ENCODE data around the gene SLC22A15. TPM values are rescaled to one million over a fixed set of nuclear protein-coding genes. Genes with fewer than 3 reads are reported as not detected.
"Not testable (repeated sequence)": the region's sequence is repeated elsewhere in the genome, so short reads cannot be mapped to it uniquely, and the experiment has no call there.

The SLC22A15 gene
- total RNA-seq, 4 donors from 2014 or later, result 7.2 to 19.9 (median 8.8) TPM

DNA sequence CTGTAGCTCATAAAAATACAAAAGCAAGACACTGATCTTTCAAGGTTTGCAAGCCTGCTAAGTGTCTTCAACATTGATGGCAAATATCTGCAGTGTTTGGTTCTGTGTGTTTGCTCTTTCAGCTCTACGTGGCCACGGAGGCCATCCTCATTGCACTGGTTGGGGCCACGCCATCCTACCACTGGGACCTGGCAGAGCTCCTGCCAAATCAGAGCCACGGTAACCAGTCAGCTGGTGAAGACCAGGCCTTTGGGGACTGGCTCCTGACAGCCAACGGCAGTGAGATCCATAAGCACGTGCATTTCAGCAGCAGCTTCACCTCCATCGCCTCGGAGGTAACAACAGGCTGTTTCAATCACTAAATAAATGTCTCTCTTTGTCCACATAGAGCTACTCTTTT, 15.6 kb downstream of the SLC22A15 start:
- no peak for TF ChIP-seq POLR2A (IDR thresholded peaks at IDR 0.05)
- TF ChIP-seq EP300 (IDR thresholded peaks at IDR 0.05), result no peak
- TF ChIP-seq, protein P1, sequence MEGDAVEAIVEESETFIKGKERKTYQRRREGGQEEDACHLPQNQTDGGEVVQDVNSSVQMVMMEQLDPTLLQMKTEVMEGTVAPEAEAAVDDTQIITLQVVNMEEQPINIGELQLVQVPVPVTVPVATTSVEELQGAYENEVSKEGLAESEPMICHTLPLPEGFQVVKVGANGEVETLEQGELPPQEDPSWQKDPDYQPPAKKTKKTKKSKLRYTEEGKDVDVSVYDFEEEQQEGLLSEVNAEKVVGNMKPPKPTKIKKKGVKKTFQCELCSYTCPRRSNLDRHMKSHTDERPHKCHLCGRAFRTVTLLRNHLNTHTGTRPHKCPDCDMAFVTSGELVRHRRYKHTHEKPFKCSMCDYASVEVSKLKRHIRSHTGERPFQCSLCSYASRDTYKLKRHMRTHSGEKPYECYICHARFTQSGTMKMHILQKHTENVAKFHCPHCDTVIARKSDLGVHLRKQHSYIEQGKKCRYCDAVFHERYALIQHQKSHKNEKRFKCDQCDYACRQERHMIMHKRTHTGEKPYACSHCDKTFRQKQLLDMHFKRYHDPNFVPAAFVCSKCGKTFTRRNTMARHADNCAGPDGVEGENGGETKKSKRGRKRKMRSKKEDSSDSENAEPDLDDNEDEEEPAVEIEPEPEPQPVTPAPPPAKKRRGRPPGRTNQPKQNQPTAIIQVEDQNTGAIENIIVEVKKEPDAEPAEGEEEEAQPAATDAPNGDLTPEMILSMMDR (IDR thresholded peaks at IDR 0.05), result no peak
- no peak for TF ChIP-seq POLR2AphosphoS5 (IDR thresholded peaks at IDR 0.05)
- H3K27me3 ChIP-seq, result no peaks in the 10 kb centered on the region
- WGBS, result 86% methylated on average over 8 of the region's 8 CpGs
- DNase-seq (ENCODE audit: low spot score in 2 of 2), result no peak
- no peak overlapping the region for H3K4me3 ChIP-seq
- no peaks in the 10 kb centered on the region for H3K9me3 ChIP-seq
- no peaks in the 10 kb centered on the region for H3K4me1 ChIP-seq
- no peak overlapping the region for H3K27ac ChIP-seq
- peaks cover 22% of the 10 kb centered on the region for H3K36me3 ChIP-seq

DNA sequence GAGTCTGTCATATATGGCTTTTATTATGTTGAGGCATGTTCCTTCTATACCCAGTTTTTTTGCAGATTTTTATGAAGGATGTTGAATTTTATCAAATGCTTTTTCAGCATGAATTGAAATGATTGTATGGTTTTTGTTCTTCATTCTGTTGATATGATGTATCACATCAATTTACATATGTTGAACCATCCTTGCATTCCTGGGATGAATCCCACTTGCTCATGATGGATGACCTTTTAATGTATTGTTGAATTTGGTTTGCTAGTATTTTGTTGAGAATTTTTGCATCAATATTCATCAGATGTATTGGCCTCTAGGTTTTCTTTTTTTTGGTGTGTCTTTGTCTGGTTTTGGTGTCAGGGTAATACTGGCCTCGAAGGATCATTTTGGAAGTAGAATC, 21.6 kb downstream of the SLC22A15 start:
- Histone ChIP-seq H3K36me3 (peaks cover 25% of the 10 kb centered on the region), H3K9me3 (peaks cover 11% of the 10 kb centered on the region)
- H3K4me1 ChIP-seq; H3K27ac ChIP-seq; H3K4me3 ChIP-seq; DNase-seq (ENCODE audit: low spot score in 2 of 2); H3K27me3 ChIP-seq: not testable (repeated sequence)
- 96% methylated on average over 1 of the region's 1 CpG for WGBS

DNA sequence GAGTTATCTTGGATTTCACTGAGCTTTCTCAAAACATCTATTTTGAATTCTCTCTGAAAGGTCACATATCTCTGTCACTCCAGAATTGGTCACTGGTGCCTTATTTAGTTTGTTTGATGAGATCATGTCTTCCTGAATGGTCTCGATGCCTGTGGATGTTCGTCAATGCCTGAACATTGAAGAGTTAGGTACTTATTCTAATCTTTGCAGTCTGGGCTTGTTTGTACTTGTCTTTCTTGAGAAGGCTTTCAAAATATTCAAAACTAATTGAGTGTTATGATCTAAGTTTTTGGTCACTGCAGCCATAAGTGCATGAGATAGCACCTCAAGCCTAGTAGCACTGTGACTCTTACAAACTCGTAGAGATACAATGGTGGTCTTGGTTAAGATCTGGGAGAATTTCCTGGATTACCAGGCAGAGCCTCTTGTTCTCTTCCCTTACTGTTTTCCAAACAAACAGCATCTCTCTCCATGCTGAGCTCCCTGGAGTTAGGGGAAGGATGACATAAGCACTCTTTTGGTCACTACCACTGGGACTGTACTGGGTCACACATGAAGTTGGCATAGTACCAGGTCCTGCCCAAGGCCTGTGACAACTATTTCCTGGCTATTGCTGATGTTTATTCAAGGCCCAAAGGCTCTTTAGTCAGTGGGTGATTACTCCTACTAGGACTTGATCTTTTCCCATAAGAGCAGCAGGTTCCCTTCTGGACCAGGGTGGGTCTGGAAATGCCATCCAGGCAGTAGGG, 25.6 kb downstream of the SLC22A15 start:
- Histone ChIP-seq H3K4me1 (peaks cover 8% of the 10 kb centered on the region), H3K4me3 (no peak overlapping the region), H3K27ac (no peak overlapping the region), H3K9me3 (peaks cover 11% of the 10 kb centered on the region), H3K36me3 (peaks cover 14% of the 10 kb centered on the region), H3K27me3 (no peaks in the 10 kb centered on the region)
- TF ChIP-seq, protein P1 (IDR thresholded peaks at IDR 0.05), result no peak
- TF ChIP-seq EP300 (IDR thresholded peaks at IDR 0.05) (no peak), POLR2AphosphoS5 (IDR thresholded peaks at IDR 0.05) (no peak), POLR2A (IDR thresholded peaks at IDR 0.05) (no peak)
- DNase-seq (ENCODE audit: low spot score in 2 of 2), result no peak
- WGBS, result 57% methylated on average over 3 of the region's 3 CpGs

- 52% methylated on average over 1 of the region's 1 CpG for WGBS
- Histone ChIP-seq H3K27ac (no peak overlapping the region), H3K27me3 (no peaks in the 10 kb centered on the region), H3K4me1 (peaks cover 8% of the 10 kb centered on the region), H3K36me3 (peaks cover 10% of the 10 kb centered on the region), H3K4me3 (no peak overlapping the region), H3K9me3 (peaks cover 4% of the 10 kb centered on the region)
- DNase-seq (ENCODE audit: low spot score in 2 of 2), result no peak
- TF ChIP-seq EP300 (IDR thresholded peaks at IDR 0.05) (no peak), POLR2AphosphoS5 (IDR thresholded peaks at IDR 0.05) (no peak), POLR2A (IDR thresholded peaks at IDR 0.05) (no peak)
- TF ChIP-seq, protein P1 (IDR thresholded peaks at IDR 0.05), result no peak
Observed at GRCh38 chr1:116002781-116003420, 26.6 kb downstream of the SLC22A15 start.

DNA sequence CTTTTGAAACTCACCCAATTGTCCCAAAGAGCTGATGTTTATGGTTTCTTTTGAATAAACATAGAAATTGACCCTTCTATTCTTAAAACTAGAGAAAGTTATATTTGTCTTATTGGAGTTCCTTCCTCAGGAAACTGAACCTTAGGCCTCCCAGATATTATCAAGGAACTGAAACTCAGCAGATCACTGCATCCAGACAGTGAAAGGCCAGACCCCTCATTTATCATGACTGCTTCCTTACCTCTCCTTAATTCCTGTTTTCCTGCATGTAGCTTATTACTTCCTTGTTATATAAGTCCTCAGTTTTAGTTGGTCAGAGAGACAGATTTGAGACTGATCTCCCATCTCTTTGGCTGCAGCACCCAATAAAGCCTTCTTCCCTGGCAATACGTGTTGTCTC, 27.5 kb downstream of the SLC22A15 start:
- WGBS, result 92% methylated on average over 1 of the region's 1 CpG
- H3K36me3 ChIP-seq, result peaks cover 6% of the 10 kb centered on the region
- no peak overlapping the region for H3K27ac ChIP-seq
- no peak overlapping the region for H3K4me3 ChIP-seq
- no peak for DNase-seq (ENCODE audit: low spot score in 2 of 2)
- TF ChIP-seq POLR2A (IDR thresholded peaks at IDR 0.05) (no peak), EP300 (IDR thresholded peaks at IDR 0.05) (no peak), POLR2AphosphoS5 (IDR thresholded peaks at IDR 0.05) (no peak)
- TF ChIP-seq, protein P1 (IDR thresholded peaks at IDR 0.05), result no peak
- H3K9me3 ChIP-seq, result no peaks in the 10 kb centered on the region
- peaks cover 8% of the 10 kb centered on the region for H3K4me1 ChIP-seq
- H3K27me3 ChIP-seq, result no peaks in the 10 kb centered on the region

All from suprapubic skin (tissue), 4 donors.